Erythroblast (primary cell): ENCODE measurements around the gene PSMB11.

Experiments used
- GATA1 ChIP-seq: IDR thresholded peaks from 2 replicates; pipeline ENCODE4 v1.6.1; 2011; ENCODE audit warnings: low read depth, mild to moderate bottlenecking, control low read depth, low read length, moderate library complexity
- POLR2A ChIP-seq: IDR thresholded peaks from 2 replicates; pipeline ENCODE4 v1.6.1; 2011; ENCODE audit warnings: mild to moderate bottlenecking, low read length

GRCh38 chr14:23058654-23059504, 16.9 kb downstream of the PSMB11 start:
- no peak for TF ChIP-seq POLR2A
- TF ChIP-seq GATA1, result no peak
